ENCODE results near the gene NTRK2.

NTRK2 gene

GRCh38 chr9:84772511-84772910 is 103.0 kb downstream of the NTRK2 start:
- no peak for TF ChIP-seq CTCF (IDR thresholded peaks at IDR 0.05; ENCODE audit: borderline replicate concordance, insufficient read depth, low read depth, low read length)
- H3K4me3 ChIP-seq (ENCODE audit: low read depth, low read length): no peak overlapping the region

GRCh38 chr9:84773022-84773421 is 103.5 kb downstream of the NTRK2 start:
- no peak for TF ChIP-seq CTCF (IDR thresholded peaks at IDR 0.05; ENCODE audit: borderline replicate concordance, insufficient read depth, low read depth, low read length)
- H3K4me3 ChIP-seq (ENCODE audit: low read depth, low read length): no peak overlapping the region

- H3K4me3 ChIP-seq (ENCODE audit: low read depth, low read length): no peak overlapping the region
- no peak for TF ChIP-seq CTCF (IDR thresholded peaks at IDR 0.05; ENCODE audit: borderline replicate concordance, insufficient read depth, low read depth, low read length)
These were observed 105.6 kb downstream of the NTRK2 start for GRCh38 chr9:84775056-84775643.

- no peak for TF ChIP-seq CTCF (IDR thresholded peaks at IDR 0.05; ENCODE audit: borderline replicate concordance, insufficient read depth, low read depth, low read length)
- H3K4me3 ChIP-seq (ENCODE audit: low read depth, low read length): no peak overlapping the region
These were observed 109.0 kb downstream of the NTRK2 start for GRCh38 chr9:84778570-84778969.

GRCh38 chr9:84779883-84780282 is 110.4 kb downstream of the NTRK2 start:
- no peak overlapping the region for H3K4me3 ChIP-seq (ENCODE audit: low read depth, low read length)
- no peak for TF ChIP-seq CTCF (IDR thresholded peaks at IDR 0.05; ENCODE audit: borderline replicate concordance, insufficient read depth, low read depth, low read length)

- no peak overlapping the region for H3K4me3 ChIP-seq (ENCODE audit: low read depth, low read length)
- no peak for TF ChIP-seq CTCF (IDR thresholded peaks at IDR 0.05; ENCODE audit: borderline replicate concordance, insufficient read depth, low read depth, low read length)
These were observed 110.9 kb downstream of the NTRK2 start for GRCh38 chr9:84780385-84780784.

- H3K4me3 ChIP-seq (ENCODE audit: low read depth, low read length): no peak overlapping the region
- TF ChIP-seq CTCF (IDR thresholded peaks at IDR 0.05; ENCODE audit: borderline replicate concordance, insufficient read depth, low read depth, low read length): peak; percentile 37; the same call in 1 of the 2 replicates
These were observed 111.9 kb downstream of the NTRK2 start for GRCh38 chr9:84781458-84781857.

Measured in GM12875 (cell line).